HEK293T (cell line): ENCODE measurements around the gene UBE2D1.

Source experiments
- ARNT ChIP-seq: fragments of 450-650 bp; IDR thresholded peaks from 2 replicates; pipeline ENCODE4 v1.6.1; 2017; ENCODE audit warnings: mild to moderate bottlenecking
- BHLHE40 ChIP-seq: fragments of 450-650 bp; IDR thresholded peaks from 2 replicates; pipeline ENCODE4 v1.6.1; 2016; ENCODE audit warnings: mild to moderate bottlenecking, moderate library complexity, borderline replicate concordance
- ELF4 ChIP-seq: fragments of 450-650 bp; IDR thresholded peaks from 2 replicates; pipeline ENCODE4 v1.6.1; 2017; ENCODE audit warnings: antibody characterized with exemption
- FOXA1 ChIP-seq: fragments of 450-650 bp; IDR thresholded peaks from 2 replicates; pipeline ENCODE4 v1.6.1; 2016; ENCODE audit warnings: mild to moderate bottlenecking
- FOXK2 ChIP-seq: fragments of 450-650 bp; IDR thresholded peaks from 2 replicates; pipeline ENCODE4 v1.6.1; 2016; ENCODE audit warnings: mild to moderate bottlenecking
- L3MBTL2 ChIP-seq: fragments of 450-650 bp; conservative IDR thresholded peaks from 2 replicates; pipeline ENCODE4 v1.6.1; 2016; ENCODE audit warnings: mild to moderate bottlenecking
- PKNOX1 ChIP-seq: fragments of 450-650 bp; IDR thresholded peaks from 2 replicates; pipeline ENCODE4 v1.6.1; 2016
- SP1 ChIP-seq: fragments of 450-650 bp; IDR thresholded peaks from 2 replicates; pipeline ENCODE4 v1.6.1; 2017
- SUZ12 ChIP-seq: fragments of 450-650 bp; IDR thresholded peaks from 2 replicates; pipeline ENCODE4 v1.6.1; 2016; ENCODE audit warnings: mild to moderate bottlenecking
- TARDBP ChIP-seq: fragments of 450-650 bp; IDR thresholded peaks from 2 replicates; pipeline ENCODE4 v1.6.1; 2016

- TF ChIP-seq L3MBTL2, result no peak
- TF ChIP-seq ELF4, result no peak
- no peak for TF ChIP-seq SP1
- no peak for TF ChIP-seq BHLHE40
- no peak for TF ChIP-seq SUZ12
- TF ChIP-seq ARNT, result no peak
- TF ChIP-seq FOXA1, result no peak
- TF ChIP-seq FOXK2, result no peak
- no peak for TF ChIP-seq PKNOX1
- no peak for TF ChIP-seq TARDBP
These were observed 13.2 kb downstream of the UBE2D1 start for GRCh38 chr10:58347967-58348366.
